GM19240 (cell line): ENCODE data around the gene SMIM9.
A peak's percentile ranks its signal among the peaks of the same experiment; 100 is the strongest.
"Not testable (repeated sequence)": the region's sequence is repeated elsewhere in the genome, so short reads cannot be mapped to it uniquely, and the experiment has no call there.

Experiments used
- DNase-seq: peaks from one replicate; pipeline ENCODE4 v3.0.0; 2011; ENCODE audit warnings: low spot score; ENCODE audit not compliant: insufficient read length

Gene SMIM9

DNA sequence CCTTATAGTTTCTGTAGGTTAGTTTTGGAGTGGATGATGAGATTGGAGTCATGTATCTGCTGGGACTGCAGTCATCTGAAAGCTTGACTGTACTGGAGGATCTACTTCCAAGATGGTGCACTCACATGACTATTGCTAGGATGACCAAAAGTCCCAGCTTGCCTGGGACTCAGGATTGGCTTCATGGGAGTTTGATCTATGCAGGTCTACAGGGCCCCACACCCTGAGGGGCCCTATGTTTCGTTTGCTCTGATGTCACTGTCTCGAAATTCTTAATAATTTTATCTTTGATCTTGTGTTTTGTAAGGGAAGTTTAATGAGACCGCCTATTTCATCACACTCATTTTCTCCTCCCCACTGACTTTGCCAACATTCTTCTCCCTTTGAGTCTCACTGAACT lies at the start of gene SMIM9:
TSS of gene SMIM9 (minus strand) at position 101 of the 400 bp plus-strand sequence. CDS start 3,806 bp downstream, outside the sequence.
- no peak for DNase-seq

DNA sequence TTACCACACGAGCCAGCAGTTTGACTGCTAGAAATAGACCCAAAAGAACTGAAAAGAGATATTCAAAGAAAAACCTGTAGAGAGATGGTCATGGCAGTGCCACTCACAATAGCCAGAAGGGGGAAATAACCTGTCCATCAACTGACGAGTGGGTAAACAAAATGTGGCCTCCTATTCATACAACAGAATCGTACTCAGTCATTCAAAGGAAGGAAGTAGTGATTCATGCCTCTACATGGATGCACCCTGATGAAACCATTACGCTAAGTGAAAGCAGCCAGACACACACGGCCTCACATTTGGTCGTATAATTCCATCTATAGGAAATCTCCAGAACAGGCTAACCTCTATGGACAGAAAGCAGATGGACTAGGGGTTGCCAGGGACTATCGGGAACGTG lies 49.6 kb upstream of the SMIM9 start:
- not testable (repeated sequence) for DNase-seq

DNA sequence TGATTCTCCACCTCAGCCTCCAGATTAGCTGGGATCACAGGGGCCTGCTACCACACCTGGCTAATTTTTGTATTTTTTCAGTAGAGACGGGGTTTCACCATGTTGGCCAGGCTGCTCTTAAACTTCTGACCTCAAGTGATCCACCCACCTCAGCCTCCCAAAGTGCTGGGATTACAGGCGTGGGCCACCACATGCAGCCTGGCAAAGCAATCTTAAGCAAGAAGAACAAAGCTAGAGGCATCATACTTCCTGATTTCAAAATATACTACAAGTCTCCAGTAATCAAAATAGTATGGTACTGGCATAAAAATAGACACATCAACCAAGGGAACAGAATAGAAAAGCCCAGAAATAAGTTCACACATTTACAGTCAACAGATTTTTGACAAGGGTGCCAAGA lies 38.9 kb upstream of the SMIM9 start:
- DNase-seq, result no peak

DNA sequence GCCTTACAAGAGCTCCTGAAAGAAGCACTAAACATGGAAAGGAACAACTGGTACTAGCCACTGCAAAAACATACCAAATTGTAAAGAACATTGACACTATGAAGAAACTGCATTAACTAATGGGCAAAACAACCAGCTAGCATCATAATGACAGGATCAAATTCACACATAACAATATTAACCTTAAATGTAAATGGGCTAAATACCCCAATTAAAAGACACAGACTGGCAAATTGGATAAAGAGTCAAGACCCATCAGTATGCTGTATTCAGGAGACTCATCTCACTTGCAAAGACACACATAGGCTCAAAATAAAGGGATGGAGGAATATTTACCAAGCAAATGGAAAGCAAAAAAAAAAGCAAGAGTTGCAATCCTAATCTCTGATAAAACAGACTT lies 34.1 kb upstream of the SMIM9 start:
- DNase-seq, result not testable (repeated sequence)

GRCh38 chrX:154855256-154855655 lies 20.8 kb upstream of the SMIM9 start:
- no peak for DNase-seq

DNA sequence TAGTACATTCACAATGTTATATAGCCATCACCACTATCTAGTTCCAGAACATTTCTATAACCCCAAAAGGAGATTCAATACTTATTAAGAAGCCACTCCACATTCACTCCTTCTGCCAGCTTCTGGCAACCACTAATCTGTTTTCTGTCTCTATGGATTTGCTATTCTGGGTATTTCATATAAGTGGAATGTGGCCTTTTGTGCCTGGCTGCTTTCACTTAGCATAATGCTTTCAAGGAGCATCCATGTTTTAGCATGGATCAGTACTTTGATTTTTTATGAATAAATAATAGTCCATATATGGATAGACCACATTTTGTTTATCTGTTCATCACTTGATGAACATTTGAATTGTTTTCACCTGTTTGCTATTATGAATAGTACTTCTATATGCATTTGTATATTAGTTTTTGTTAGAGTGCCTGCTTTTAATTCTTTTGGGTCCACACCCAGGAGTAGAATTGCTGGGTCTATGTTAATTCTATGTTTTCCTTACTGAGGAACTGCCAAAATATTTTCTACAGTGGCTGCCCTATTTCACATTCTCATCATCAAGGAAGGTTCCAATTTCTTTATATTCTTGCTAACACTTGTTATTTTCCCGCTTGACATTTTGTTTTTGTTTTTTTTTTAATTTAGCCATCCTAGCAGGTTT lies 16.6 kb upstream of the SMIM9 start:
- DNase-seq, result no peak

- DNase-seq, result no peak
Measured at GRCh38 chrX:154840856-154841255, 6.4 kb upstream of the SMIM9 start.

DNA sequence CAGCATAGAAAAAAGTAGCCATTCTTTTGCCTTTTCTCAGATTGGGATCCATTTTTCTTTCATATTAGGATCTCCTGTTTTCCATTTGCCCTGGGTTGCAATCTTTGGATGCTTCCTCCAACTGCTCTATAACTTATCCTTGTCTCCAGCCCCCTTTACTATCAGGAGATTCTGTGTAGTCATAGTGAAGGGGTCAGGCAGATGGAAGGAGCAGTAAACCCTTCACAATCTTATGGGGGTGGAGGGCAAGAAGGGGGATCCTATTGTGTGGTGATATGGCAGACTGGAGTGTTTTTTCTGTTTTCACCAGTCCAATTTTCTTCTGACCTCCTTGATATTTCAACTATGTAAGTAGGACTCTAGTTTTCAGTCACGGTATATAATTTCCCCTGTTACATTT lies 1.7 kb upstream of the SMIM9 start:
- no peak for DNase-seq

- DNase-seq, result no peak
Measured at GRCh38 chrX:154833746-154834274, 652 bp downstream of the SMIM9 start.

GRCh38 chrX:154829926-154830442 lies 4.5 kb downstream of the SMIM9 start:
- DNase-seq, result no peak

DNA sequence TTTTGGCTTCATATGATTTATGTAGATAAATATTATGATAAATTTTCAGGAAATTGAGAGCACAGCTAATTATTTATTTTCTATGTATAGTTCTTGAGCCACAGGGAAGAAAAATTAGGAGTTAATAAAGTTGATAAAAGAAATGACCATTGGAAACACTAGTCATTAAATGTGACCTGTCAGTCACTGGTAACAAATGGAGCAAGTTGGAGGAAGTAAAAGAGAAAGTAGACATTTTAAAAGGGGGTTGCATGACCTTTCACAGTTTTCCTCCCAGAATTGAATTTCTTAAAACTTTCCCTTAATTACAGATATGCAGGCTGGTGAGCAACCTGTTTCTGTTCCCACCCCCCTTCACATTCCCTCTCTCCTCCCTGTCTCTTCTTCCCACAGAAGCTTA lies 5.3 kb downstream of the SMIM9 start:
- no peak for DNase-seq

DNA sequence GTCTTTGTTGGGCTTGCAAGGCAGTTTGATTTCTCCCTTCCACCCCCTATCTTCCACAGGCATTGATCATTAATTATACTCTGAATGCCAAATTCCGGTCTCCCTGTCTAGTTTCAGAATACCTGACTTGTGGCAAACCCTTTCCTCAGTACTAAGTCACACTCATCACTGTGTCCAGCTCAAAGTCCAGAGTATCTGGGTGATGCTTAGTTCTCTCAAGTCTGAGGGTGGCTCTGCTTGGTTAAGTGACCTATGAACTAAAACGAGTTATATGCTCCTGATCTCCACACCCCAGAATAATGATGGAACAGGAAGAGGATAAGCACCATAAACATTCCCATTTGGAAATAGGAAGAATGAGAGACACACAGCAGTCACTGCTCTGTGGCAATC lies 6.5 kb downstream of the SMIM9 start:
- no peak for DNase-seq

DNA sequence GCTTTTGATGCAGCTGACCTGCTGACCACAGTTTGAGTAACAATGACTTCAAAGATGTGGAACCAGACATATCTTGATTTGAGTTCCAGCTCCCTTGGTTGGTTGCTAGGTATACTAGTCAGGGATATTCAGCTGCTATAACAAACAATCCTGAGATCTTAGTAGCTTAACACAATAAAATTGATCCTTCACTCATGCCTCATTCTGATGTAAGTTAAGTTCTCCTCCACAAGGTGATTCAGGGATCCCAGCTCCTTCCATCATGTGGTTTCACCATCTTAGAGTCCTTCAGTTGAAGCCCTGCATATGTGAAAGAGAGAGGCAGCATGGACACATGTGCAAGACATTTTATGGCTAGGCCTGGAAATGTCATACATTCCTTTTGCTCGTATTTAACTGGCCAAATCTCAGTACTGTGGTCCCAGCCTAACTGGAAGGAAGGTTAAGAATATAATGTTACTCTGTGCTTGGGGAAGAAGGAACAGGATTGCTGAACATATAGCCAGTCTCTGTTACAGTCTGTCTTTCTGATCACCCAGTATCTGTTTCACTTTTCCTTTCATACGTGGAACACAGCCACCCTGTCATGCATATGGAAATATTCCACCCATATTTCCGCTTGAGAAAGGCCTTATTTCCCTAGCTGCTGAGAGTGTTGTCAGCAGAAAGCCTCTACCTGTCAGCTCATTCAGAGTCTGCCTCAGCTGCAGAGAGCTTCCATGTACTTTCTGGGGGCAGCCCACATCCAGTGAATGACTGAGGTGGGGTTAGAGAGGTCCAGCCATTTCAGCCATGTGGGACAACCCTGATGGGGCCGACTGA lies 7.1 kb downstream of the SMIM9 start:
- peak; percentile 34 for DNase-seq

- not testable (repeated sequence) for DNase-seq
Measured at GRCh38 chrX:154825586-154825985, 8.9 kb downstream of the SMIM9 start.

DNA sequence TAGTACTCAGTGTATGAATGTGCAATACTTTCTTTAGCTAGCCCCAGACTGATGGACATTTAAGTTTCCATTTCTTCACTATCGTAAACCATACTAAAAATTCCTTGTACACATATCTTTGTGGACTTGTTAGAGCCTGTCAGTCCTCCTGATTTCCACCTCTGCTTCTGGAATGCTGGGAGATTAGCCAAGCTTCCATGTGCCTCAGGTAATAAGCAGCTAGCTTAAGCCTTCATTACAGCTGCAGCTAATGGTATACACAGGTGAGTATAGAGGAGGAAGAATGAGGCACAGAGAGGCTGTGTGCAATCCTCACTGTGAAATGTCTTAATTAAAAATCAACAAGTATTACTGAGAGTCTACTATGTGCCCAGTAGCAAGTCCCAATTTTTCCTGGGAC lies 9.8 kb downstream of the SMIM9 start:
- DNase-seq, result no peak

- no peak for DNase-seq
Measured at GRCh38 chrX:154822029-154822428, 12.4 kb downstream of the SMIM9 start.

DNA sequence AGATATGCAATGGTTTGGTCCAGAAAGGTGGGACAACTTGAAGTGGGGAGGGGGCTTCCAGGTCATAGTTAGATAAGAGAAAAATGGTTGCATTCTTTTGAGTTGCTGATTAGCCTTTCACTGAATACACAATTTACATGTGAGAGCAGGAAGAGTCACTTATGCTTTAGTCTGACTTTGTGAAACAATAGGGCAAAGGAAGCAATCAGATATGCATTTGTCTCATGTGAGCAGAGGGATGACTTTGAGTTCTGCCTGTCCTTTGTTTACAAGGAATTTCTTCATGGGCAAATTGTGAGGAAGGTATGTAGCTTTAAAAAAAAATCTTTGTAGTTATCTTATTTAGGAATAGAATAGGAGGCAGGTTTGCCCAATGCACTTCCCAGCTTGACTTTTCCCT lies 12.9 kb downstream of the SMIM9 start:
- no peak for DNase-seq

GRCh38 chrX:154819771-154820341 lies 14.6 kb downstream of the SMIM9 start:
- DNase-seq, result no peak

- DNase-seq, result no peak
Measured at GRCh38 chrX:154818916-154819770, 15.3 kb downstream of the SMIM9 start.

DNA sequence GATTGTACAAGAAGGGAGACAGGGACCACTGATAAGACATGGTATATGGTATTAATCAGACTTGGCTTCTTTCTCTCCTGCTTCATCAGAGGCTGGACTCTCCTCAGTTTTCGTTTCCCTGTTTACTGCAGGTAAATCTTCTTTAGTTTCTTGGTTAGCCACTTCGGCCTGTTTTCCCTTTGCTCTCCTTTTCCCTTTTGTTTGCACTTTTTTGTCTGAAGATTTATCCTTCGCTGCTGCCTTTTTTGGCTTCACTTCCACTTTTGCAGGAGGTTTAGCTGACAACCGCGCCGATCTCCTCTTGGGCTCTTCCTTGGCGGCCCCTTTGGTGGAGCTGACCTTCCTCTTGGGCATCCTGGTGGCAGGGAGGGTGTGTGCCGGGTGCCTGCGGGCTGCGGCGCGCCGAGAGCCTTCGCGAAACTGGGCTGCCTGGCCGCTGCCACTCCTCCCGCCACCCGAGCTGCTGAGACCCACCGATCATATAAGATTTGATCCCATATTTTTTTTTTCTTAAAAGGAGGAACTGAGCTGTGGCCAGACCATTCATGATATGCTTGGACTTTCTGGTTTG lies 17.3 kb downstream of the SMIM9 start:
- not testable (repeated sequence) for DNase-seq
